Measurements from ENCODE around the gene POLR3A.

Gene POLR3A

DNA sequence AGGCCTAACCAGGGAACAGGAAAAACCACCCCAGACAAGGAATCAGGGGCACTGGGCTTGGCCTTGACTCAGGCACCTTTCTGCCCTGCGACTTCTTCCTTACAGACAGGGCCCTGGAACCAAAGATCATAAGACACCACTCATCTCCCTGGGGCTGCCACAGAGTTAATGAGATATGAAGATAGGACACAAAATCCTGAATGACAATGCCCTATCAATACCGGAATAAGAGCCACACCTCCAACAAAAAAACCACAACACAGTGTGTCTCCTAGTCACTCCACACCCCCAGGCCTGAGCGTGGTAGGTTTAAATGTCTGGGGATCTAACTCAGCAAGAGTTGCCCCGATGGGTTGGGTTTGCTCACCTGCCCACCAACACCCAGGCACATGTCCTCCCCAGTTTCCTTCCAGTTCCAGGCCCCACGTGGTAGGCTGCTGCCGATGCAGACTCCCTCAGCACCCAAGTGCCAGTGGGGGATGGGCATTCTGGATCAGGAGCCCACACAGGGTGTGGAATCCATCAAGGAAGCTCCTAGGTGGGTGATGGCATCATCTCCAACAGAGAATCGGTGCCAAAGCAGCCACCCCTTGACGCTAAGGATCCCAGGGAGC is 106.6 kb downstream of the POLR3A start:
- Histone ChIP-seq H3K4me1 (ENCODE audit: insufficient read depth, poor library complexity, severe bottlenecking) (peaks cover 34% of the 10 kb centered on the region), H3K4me3 (ENCODE audit: severe bottlenecking) (no peak overlapping the region), H3K27ac (ENCODE audit: poor library complexity, severe bottlenecking) (peak overlapping the region; percentile 57), H3K27me3 (ENCODE audit: insufficient read depth, poor library complexity, severe bottlenecking) (no peaks in the 10 kb centered on the region), H3K9me3 (ENCODE audit: severe bottlenecking) (no peaks in the 10 kb centered on the region), H3K36me3 (ENCODE audit: low read depth) (peaks cover 28% of the 10 kb centered on the region)
- DNase-seq (ENCODE audit: low spot score) = no peak
- TF ChIP-seq, protein P1, sequence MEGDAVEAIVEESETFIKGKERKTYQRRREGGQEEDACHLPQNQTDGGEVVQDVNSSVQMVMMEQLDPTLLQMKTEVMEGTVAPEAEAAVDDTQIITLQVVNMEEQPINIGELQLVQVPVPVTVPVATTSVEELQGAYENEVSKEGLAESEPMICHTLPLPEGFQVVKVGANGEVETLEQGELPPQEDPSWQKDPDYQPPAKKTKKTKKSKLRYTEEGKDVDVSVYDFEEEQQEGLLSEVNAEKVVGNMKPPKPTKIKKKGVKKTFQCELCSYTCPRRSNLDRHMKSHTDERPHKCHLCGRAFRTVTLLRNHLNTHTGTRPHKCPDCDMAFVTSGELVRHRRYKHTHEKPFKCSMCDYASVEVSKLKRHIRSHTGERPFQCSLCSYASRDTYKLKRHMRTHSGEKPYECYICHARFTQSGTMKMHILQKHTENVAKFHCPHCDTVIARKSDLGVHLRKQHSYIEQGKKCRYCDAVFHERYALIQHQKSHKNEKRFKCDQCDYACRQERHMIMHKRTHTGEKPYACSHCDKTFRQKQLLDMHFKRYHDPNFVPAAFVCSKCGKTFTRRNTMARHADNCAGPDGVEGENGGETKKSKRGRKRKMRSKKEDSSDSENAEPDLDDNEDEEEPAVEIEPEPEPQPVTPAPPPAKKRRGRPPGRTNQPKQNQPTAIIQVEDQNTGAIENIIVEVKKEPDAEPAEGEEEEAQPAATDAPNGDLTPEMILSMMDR (IDR thresholded peaks at IDR 0.05; ENCODE audit: poor library complexity, severe bottlenecking) = no peak
- no peak for ATAC-seq (ENCODE audit: low read depth)

- Histone ChIP-seq H3K4me1 (ENCODE audit: insufficient read depth, poor library complexity, severe bottlenecking) (peaks cover 34% of the 10 kb centered on the region), H3K27me3 (ENCODE audit: insufficient read depth, poor library complexity, severe bottlenecking) (no peaks in the 10 kb centered on the region), H3K27ac (ENCODE audit: poor library complexity, severe bottlenecking) (peak overlapping the region; percentile 57), H3K9me3 (ENCODE audit: severe bottlenecking) (no peaks in the 10 kb centered on the region), H3K4me3 (ENCODE audit: severe bottlenecking) (no peak overlapping the region), H3K36me3 (ENCODE audit: low read depth) (peaks cover 28% of the 10 kb centered on the region)
- TF ChIP-seq, protein P1 (IDR thresholded peaks at IDR 0.05; ENCODE audit: poor library complexity, severe bottlenecking) = no peak
- ATAC-seq (ENCODE audit: low read depth) (no peak), DNase-seq (ENCODE audit: low spot score) (no peak)
These were observed 107.3 kb downstream of the POLR3A start for GRCh38 chr10:77922055-77922454.

DNA sequence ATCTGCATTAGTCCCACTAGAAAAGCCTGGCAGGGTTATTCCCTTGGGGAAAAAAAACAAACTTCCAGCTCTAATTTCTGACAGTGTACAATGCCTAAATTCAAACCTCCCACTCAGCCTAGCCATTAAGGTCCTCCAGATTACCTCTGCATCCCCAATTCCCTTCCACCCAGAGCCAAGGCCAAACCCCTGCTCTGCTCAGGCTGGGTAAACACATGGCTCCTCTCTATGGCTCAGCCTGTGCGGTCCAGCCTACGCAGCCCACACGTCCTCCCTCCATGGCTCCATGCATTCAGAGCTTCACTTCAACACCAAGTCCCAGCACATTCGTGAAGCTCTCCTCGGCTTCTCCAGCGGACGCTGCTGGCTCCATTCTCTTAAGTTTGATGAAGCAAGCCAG is 107.9 kb downstream of the POLR3A start:
- H3K9me3 ChIP-seq (ENCODE audit: severe bottlenecking) = no peaks in the 10 kb centered on the region
- DNase-seq (ENCODE audit: low spot score) = no peak
- H3K36me3 ChIP-seq (ENCODE audit: low read depth) = peaks cover 28% of the 10 kb centered on the region
- peaks cover 34% of the 10 kb centered on the region for H3K4me1 ChIP-seq (ENCODE audit: insufficient read depth, poor library complexity, severe bottlenecking)
- H3K27me3 ChIP-seq (ENCODE audit: insufficient read depth, poor library complexity, severe bottlenecking) = no peaks in the 10 kb centered on the region
- TF ChIP-seq, protein P1 (IDR thresholded peaks at IDR 0.05; ENCODE audit: poor library complexity, severe bottlenecking) = no peak
- ATAC-seq (ENCODE audit: low read depth) = no peak
- no peak overlapping the region for H3K4me3 ChIP-seq (ENCODE audit: severe bottlenecking)
- peak overlapping the region; percentile 57 for H3K27ac ChIP-seq (ENCODE audit: poor library complexity, severe bottlenecking)

- Histone ChIP-seq H3K4me1 (ENCODE audit: insufficient read depth, poor library complexity, severe bottlenecking) (peaks cover 34% of the 10 kb centered on the region), H3K27me3 (ENCODE audit: insufficient read depth, poor library complexity, severe bottlenecking) (no peaks in the 10 kb centered on the region), H3K36me3 (ENCODE audit: low read depth) (peaks cover 28% of the 10 kb centered on the region), H3K4me3 (ENCODE audit: severe bottlenecking) (no peak overlapping the region), H3K27ac (ENCODE audit: poor library complexity, severe bottlenecking) (peak overlapping the region; percentile 57), H3K9me3 (ENCODE audit: severe bottlenecking) (no peaks in the 10 kb centered on the region)
- DNase-seq (ENCODE audit: low spot score) (no peak), ATAC-seq (ENCODE audit: low read depth) (no peak)
- TF ChIP-seq, protein P1 (IDR thresholded peaks at IDR 0.05; ENCODE audit: poor library complexity, severe bottlenecking) = no peak
These were observed 108.8 kb downstream of the POLR3A start for GRCh38 chr10:77920495-77920894.

DNA sequence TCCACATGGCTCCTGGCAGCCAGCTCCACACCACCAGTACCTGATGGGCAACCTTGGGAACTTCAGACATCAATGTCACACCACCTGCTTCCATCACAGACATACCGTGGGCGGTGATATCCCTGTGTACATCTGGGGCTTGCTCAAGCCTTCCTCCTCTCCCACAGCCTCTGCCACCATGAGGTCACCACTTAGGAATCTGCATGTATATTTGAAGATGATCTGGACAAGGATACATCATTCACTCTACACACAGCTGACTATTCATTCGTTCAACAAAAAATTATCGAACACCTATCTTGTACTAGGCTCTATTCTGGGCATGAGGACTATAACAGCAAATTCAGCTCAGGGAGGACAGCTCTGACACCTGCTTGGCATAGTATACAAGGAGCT is 109.6 kb downstream of the POLR3A start:
- TF ChIP-seq, protein P1 (IDR thresholded peaks at IDR 0.05; ENCODE audit: poor library complexity, severe bottlenecking) = no peak
- ATAC-seq (ENCODE audit: low read depth) = peak; percentile 96
- Histone ChIP-seq H3K27me3 (ENCODE audit: insufficient read depth, poor library complexity, severe bottlenecking) (no peaks in the 10 kb centered on the region), H3K9me3 (ENCODE audit: severe bottlenecking) (no peaks in the 10 kb centered on the region), H3K4me3 (ENCODE audit: severe bottlenecking) (no peak overlapping the region), H3K36me3 (ENCODE audit: low read depth) (peaks cover 28% of the 10 kb centered on the region), H3K27ac (ENCODE audit: poor library complexity, severe bottlenecking) (peak overlapping the region; percentile 57), H3K4me1 (ENCODE audit: insufficient read depth, poor library complexity, severe bottlenecking) (peaks cover 32% of the 10 kb centered on the region)
- DNase-seq (ENCODE audit: low spot score) = no peak
